ENCODE measurements around the gene TMEM165.

TMEM165 gene

GRCh38 chr4:55397126-55397436, 1.3 kb downstream of the TMEM165 start:
- TF ChIP-seq, protein P1, sequence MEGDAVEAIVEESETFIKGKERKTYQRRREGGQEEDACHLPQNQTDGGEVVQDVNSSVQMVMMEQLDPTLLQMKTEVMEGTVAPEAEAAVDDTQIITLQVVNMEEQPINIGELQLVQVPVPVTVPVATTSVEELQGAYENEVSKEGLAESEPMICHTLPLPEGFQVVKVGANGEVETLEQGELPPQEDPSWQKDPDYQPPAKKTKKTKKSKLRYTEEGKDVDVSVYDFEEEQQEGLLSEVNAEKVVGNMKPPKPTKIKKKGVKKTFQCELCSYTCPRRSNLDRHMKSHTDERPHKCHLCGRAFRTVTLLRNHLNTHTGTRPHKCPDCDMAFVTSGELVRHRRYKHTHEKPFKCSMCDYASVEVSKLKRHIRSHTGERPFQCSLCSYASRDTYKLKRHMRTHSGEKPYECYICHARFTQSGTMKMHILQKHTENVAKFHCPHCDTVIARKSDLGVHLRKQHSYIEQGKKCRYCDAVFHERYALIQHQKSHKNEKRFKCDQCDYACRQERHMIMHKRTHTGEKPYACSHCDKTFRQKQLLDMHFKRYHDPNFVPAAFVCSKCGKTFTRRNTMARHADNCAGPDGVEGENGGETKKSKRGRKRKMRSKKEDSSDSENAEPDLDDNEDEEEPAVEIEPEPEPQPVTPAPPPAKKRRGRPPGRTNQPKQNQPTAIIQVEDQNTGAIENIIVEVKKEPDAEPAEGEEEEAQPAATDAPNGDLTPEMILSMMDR (IDR thresholded peaks at IDR 0.05; ENCODE audit: low read depth, low read length) = no peak
- DNase-seq (ENCODE audit: extremely low read depth, low read depth) = no peak

DNA sequence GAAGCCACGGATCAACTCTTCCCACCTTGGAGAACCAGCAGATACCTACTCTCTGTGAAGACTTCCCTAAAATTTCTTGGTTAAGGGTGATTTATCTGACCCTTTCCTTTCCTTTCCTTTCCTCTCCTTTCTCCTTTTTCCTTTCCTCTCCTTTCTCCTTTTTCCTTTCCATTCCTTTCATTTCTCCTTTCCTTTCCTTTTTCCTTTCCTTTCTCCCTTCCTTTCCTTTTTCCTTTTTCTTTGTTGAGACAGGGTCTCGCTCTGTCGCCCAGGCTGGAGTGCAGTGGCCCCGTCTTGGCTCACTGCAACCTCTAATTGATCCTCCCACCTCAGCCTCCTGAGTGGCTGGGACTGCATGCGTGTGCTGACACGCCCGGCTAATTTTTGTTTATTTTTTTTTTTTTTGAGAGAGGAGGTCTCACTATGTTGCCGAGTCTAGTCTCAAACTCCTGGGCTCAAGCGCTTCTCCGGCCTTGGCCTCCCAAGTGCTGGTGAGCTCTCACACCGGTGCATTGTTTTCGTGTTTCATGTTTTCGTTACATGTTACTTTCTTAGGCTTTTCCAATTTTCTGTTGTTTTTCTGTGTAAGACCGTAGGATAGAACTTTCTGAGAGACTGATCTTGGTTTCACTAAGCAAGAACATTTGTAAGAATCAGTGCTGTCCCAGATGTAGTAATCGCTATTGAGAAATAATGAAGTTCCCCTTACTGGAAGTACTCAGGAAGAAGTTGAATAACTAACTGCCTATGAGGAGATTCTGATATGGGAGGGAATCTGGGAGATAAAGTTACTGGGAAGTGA, 2.0 kb downstream of the TMEM165 start:
- DNase-seq (ENCODE audit: extremely low read depth, low read depth) = no peak
- TF ChIP-seq, protein P1 (IDR thresholded peaks at IDR 0.05; ENCODE audit: low read depth, low read length) = no peak

- DNase-seq (ENCODE audit: extremely low read depth, low read depth) = no peak
- TF ChIP-seq, protein P1 (IDR thresholded peaks at IDR 0.05; ENCODE audit: low read depth, low read length) = no peak
These were observed 2.7 kb downstream of the TMEM165 start for GRCh38 chr4:55398461-55398860.

GRCh38 chr4:55398966-55399365, 3.2 kb downstream of the TMEM165 start:
- TF ChIP-seq, protein P1 (IDR thresholded peaks at IDR 0.05; ENCODE audit: low read depth, low read length) = no peak
- DNase-seq (ENCODE audit: extremely low read depth, low read depth) = no peak

DNA sequence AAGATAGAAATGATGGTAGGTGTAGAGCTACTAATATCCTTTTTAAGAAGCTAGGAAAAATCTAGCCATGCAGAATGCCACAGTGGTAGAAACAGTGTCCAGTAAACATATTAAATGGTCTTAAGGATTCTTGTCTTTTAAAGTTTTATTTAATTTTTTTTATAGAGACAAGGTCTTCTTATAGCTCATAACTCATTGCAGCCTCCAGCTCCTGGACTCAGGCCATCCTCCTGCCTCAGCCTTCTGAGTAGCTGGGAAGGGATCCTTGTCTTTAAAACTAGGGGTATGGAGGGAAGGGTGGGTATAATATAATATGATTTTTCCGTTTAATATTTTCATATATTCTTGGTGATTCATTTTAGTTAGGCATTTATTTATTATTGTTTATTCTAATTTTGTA, 3.8 kb downstream of the TMEM165 start:
- DNase-seq (ENCODE audit: extremely low read depth, low read depth) = no peak
- TF ChIP-seq, protein P1 (IDR thresholded peaks at IDR 0.05; ENCODE audit: low read depth, low read length) = no peak

DNA sequence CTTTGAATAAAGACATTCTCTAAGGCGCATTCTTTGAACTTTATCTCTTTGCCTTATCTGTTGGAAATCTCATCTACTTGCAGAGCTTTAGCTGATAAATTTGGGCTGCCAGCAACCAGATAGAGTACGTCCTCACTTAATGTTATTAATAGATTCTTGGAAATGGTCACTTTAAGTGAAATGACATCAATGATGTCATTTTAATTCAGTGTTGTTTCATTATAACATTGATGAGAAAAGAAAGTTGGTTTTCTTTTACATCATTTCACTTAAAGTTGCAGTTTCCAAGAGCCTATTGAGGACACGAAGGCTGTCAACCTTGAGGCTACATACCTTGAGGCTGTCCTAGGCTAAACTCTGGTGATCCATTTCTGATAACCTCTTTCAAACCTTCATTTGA, 9.3 kb downstream of the TMEM165 start:
- no peak for DNase-seq (ENCODE audit: extremely low read depth, low read depth)
- TF ChIP-seq, protein P1 (IDR thresholded peaks at IDR 0.05; ENCODE audit: low read depth, low read length) = no peak

DNA sequence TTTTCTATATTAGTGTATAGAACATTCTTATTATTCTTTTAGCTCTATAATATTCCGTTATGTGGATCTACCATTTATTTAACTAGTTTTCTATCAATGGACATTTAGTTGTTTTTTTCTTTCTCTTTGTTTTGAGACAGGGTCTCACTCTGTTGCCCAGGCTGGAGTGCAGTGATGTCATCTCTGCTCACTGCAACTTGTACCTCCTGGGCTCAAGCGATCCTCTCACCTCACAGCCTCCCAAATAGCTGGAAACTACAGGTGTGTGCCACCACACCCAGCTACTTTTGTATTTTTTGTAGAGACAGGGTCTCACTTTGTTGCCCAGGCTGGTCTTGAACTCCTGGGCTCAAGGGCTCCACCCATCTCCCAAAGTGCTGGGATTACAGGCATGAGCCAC, 10.8 kb downstream of the TMEM165 start:
- no peak for DNase-seq (ENCODE audit: extremely low read depth, low read depth)
- TF ChIP-seq, protein P1 (IDR thresholded peaks at IDR 0.05; ENCODE audit: low read depth, low read length) = no peak
